ENCODE results near the gene NEURL2.

GRCh38 chr20:45886590-45887345 is 4.2 kb downstream of the NEURL2 start:
- TF ChIP-seq CTCF (IDR thresholded peaks at IDR 0.05) (no peak), POLR2A (IDR thresholded peaks at IDR 0.05) (no peak)

All from lower leg skin (tissue), 3 donors.